Fibroblast of villous mesenchyme (primary cell): ENCODE results near the gene AGBL4. TPM values are rescaled to one million over a fixed set of nuclear protein-coding genes. Genes with fewer than 3 reads are reported as not detected.
"Not testable (repeated sequence)": the region's sequence is repeated elsewhere in the genome, so short reads cannot be mapped to it uniquely, and the experiment has no call there.

Source experiments
- DNase-seq: peaks from one replicate; pipeline ENCODE4 v3.0.0-alpha.2; 2010; ENCODE audit warnings: low read depth
- H3K4me3 ChIP-seq: 2 replicates; pipeline ENCODE4 v1.5.1; 2011; ENCODE audit warnings: low read depth, mild to moderate bottlenecking, low read length
- CTCF ChIP-seq: IDR thresholded peaks from 2 replicates; pipeline ENCODE4 v1.5.1; 2012; ENCODE audit warnings: low read depth, mild to moderate bottlenecking, low read length; ENCODE audit not compliant: insufficient read depth
- total RNA-seq: library from RNA; depleted of rRNA; stranded (reverse); fragments of >200 nt; gene quantifications from 2 replicates; pipeline ENCODE4 v1.2.3, GENCODE V29; 2012

Gene AGBL4
- total RNA-seq, 1 donor, result not detected

- H3K4me3 ChIP-seq, result no peak overlapping the region
- no peak for TF ChIP-seq CTCF
- no peak for DNase-seq
These were observed 1010.7 kb downstream of the AGBL4 start for GRCh38 chr1:49013079-49013478.

- H3K4me3 ChIP-seq, result not testable (repeated sequence)
These were observed 1020.8 kb downstream of the AGBL4 start for GRCh38 chr1:49002981-49003380.

GRCh38 chr1:48999321-48999720, 1024.4 kb downstream of the AGBL4 start:
- no peak for TF ChIP-seq CTCF
- no peak for DNase-seq

More at GRCh38 chr1:49002981-49003380, 1020.8 kb downstream of the AGBL4 start:
- not testable (repeated sequence) for DNase-seq

GRCh38 chr1:48996311-48996710, 1027.4 kb downstream of the AGBL4 start:
- no peak overlapping the region for H3K4me3 ChIP-seq
- no peak for TF ChIP-seq CTCF
- DNase-seq, result no peak

More at GRCh38 chr1:48999321-48999720, 1024.4 kb downstream of the AGBL4 start:
- no peak overlapping the region for H3K4me3 ChIP-seq

- H3K4me3 ChIP-seq, result no peak overlapping the region
- no peak for DNase-seq
- no peak for TF ChIP-seq CTCF
These were observed 1035.0 kb downstream of the AGBL4 start for GRCh38 chr1:48988633-48989197.

- DNase-seq, result no peak
- TF ChIP-seq CTCF, result no peak
- H3K4me3 ChIP-seq, result no peak overlapping the region
These were observed 1043.8 kb downstream of the AGBL4 start for GRCh38 chr1:48979940-48980339.

- no peak for DNase-seq
- no peak overlapping the region for H3K4me3 ChIP-seq
- TF ChIP-seq CTCF, result no peak
These were observed 1045.3 kb downstream of the AGBL4 start for GRCh38 chr1:48978413-48978812.
